GM20000 (cell line): ENCODE data around the gene MALL.
"Not testable (repeated sequence)": the region's sequence is repeated elsewhere in the genome, so short reads cannot be mapped to it uniquely, and the experiment has no call there.

Experiments
- DNase-seq: peaks from one replicate; pipeline ENCODE4 v3.0.0; 2012; ENCODE audit warnings: low spot score

Gene MALL

DNA sequence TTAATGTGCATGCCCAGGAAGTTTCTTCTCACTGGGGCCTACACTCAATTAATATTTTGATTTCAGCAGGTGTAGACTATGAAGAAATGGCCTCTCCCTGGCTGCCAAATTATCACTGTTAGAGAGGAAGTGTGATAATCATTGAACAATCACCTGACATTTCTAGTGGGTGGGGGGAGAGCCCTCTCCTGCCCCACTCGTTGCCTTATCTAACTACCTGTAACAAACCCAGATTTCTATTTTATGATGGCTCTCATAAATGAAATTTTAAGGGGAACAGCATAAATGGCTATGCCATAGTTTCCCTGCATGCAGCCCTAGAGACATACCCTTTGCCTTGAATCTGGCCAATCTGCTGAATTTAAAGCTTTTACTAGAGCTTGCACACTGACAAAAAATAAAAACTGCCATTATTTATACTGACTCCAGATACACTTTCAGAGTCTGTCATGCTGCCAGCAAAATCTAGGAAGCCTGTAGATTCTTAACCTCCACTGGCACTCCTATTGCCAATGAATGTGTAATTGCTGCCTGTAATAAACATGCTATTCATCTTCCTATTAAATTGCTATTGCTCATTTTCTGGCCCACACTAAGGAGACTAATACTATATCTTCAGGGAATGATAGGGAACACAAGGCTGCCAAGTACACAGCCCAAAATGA lies 55.8 kb downstream of the MALL start:
- not testable (repeated sequence) for DNase-seq

DNA sequence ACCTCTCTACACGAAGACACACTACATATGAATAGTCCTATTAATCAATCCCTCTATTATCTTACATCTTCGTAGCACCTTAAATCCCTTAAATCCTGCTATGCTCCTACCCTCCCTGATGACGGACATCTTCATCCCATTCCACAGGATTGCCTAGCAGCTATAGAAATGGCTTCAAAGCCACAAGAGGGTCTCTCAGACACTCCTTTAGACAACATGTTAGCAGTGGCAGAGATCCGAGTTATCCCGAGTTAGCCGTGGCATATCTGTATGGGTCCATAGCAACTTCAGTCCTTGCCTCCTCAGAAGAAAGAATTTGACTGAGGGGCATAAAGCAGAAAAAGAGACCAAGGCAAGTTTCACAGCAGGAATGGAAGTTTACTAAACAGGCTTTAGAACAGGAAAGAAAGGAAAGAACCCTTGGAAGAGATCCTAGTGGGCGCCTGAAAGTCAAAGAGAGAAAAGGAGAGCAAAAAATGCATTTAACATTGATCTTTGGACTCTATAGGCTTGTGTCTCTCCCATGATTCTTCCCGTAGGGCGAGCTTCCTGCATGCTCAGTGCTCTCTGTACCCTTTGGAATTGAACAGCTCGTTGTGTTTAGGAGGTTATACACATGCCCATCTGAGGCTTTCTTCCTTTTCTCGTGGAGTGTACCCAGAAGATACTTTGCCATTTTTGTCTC lies 56.5 kb downstream of the MALL start:
- DNase-seq = not testable (repeated sequence)

DNA sequence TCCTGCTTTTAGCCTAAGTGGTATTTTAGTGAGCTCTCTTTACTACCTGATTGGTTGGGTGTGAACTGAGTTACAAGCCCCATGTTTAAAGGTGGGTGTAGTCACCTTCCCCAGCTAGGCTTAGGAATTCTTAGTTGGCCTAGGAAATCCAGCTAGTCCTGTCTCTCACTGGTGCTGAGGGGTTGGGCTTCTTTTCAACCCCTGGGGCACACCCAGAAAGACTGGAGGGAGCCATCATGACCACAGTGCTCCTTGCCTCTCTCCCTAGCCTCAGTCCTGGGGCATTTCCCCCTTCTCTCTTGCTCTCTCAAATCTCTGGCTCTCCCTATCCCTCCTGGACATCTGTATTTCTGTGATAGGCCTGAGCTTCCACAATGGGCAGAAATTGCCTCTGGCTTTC lies 57.6 kb downstream of the MALL start:
- not testable (repeated sequence) for DNase-seq

DNA sequence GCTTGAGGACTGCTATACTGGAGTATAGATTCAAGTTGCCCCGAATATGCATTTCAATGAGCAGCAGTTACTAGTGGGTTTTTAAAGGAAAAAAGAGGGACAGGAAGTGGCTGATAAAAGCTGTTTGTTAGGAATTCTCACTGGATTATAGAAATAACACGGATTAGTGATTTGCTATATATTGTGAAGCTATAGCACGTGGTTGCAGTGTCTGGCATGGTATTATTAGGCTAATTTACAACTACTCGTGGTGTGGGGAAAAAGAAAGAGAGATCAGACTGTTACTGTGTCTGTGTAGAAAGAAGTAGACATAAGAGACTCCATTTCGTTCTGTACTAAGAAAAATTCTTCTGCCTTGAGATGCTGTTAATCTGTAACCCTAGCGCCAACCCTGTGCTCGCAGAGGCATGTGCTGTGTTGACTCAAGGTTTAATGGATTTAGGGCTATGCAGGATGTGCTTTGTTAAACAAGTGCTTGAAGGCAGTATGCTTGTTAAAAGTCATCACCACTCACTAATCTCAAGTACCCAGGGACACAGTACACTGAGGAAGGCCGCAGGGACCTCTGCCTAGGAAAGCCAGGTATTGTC lies 59.7 kb downstream of the MALL start:
- DNase-seq = not testable (repeated sequence)

DNA sequence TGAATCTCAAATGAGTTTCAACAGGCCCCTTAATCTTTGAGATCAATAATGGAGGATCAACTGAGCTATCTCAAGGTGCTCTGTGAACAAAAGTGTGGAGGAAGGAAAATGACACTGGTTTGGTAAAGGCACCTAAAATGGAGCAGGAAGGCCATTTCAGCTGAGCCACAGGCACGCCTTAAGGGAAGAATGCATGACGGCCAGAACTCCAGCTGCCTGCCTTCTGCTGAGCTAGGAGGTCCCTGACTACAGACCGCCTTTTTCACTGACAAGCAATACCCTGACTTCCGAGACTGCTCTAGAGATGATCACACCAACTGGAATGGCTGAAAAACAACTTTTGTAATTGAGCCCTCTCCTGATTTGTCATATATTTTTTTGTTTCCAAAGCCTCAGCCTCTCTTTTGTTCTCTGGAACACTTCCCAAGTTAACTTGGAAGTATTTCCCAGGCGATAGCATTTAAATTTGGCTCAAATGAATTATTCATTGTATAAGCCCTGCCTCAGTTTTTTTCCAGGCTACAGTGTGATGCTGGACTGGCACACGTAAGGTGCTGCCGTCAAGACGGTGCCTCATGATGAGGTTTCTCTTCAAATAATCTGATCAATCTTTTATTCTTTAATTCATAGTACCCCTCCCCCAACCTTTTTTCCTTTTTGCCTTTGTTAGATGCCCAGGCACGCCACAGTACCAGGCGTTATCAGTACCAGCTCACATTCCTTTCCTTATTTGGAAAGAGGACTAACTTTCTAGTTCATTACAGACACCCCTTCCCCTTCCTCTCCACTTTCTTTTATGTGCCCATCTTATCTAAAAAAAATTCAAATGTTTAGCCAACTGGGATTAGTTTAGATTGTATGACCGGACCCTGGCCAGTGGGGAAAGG lies 60.9 kb downstream of the MALL start:
- DNase-seq = not testable (repeated sequence)

DNA sequence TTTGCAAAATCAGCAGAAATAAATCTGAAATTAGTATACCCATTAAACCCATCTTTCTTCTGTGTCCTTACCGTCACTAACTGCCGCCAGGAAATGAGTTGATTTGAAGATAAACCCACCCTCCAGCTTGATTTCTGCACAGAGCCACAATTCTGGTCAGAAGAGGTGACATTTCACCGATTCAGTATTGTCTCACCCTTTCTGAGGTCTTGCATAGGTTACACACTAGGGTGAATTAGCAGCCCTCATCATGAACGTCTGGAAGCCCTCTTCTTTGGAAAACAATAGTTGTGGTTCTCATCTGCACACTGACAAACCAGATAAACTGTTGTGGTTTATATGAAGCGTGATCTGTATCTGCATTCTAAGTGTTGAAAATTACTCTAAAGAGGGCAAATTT lies 61.9 kb downstream of the MALL start:
- not testable (repeated sequence) for DNase-seq

DNA sequence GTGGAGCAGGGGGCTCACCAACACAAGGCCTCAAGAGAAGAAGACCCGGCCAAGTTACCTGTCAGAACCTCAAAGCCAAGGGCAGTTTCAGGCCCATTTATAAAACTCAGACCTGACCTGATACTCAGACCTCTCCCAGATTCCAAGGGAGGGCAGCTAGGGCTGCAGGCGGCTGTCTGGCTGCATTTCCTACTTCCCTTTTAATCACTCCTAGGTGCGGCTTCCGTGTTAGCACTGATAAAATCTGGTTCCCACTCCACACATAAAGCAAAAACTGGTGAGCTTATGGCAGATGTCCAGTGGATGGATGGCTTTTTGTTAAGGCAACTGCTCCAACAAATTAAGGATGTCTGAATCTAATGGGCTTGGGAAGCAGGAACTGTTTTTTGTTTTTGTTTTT lies 63.5 kb downstream of the MALL start:
- not testable (repeated sequence) for DNase-seq

DNA sequence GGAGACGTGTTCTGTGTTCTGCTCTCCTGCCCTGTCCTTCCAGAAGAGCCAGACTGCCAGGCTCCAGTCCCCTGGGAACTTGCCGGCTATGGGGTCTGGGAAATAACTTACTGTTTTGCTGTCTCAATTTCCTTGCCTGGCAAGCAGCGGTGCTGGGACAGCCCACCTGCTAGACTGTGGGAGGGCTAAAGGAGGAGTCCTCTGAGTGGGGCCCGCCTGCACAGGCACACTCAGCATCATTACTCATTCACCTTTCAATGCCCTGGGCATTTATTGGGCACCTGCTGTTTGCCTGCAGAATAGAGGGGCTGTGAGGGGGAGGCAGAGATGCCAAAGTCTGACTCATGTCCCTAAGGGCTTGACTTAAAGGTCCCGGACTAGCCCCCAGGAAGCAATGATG lies 65.4 kb downstream of the MALL start:
- not testable (repeated sequence) for DNase-seq

DNA sequence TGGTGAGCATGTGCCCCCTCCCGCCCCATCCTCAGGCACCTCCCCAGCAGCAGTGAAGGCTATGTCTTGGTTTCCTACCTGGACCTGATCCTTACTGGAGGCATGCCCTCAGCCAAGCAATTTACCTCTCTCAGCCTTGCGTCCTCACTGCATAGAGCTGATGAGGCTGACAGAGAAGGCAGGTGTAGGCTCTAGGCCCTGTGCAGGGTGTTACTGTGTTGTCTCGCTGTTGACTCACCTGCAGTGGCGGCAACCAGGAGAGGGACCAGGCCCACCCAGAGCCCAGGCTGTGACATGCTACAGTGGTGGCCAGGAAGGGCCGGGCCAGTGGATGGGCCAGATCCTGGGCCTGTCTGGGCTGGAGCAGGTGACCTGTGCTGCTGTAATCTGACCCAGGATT lies 65.9 kb downstream of the MALL start:
- DNase-seq = not testable (repeated sequence)

DNA sequence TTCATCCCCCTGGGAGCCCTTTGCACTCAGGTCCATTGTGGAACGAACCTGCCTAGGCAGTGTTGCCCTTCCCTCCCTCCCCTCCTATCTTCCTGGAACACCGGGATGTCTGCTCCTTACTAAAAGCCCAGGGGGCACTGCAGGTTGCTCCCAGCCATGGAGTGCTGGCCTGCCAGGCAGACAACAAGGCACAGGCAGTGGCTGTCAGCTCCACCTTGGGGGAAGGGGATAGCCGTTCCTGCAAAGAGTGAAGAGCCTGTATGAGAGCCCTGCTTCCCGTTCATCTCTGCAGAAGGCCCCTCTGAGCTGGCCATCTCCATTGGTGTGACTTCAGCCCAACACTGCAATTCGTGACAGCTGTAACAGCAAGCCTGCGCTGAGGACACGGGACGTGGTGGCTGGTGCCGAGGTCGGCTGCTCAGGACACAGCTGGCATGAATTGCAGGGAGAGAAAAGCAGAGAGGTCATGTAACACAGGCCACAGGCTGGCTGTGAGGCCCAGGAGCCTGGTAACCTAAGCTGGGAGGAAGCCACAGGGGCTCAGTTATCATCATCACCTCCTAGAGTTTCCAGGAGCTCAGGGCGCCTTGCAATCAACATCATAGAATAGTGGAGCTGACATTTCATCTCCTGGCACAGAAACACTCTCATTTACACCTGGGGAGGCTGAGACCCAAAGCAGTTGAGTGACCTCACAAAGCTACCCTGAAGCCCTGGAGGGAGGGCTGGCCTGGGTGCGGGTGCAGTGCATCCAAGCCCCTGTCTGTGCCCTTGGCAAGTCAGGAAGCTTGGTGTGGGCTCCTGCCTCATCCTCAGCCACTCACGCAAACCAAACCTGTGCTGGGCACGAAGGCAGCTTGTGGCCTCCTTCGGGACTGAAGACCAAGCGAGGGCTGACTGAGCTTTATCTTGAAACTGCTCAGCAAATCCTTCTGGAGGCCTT lies 67.1 kb downstream of the MALL start:
- not testable (repeated sequence) for DNase-seq

DNA sequence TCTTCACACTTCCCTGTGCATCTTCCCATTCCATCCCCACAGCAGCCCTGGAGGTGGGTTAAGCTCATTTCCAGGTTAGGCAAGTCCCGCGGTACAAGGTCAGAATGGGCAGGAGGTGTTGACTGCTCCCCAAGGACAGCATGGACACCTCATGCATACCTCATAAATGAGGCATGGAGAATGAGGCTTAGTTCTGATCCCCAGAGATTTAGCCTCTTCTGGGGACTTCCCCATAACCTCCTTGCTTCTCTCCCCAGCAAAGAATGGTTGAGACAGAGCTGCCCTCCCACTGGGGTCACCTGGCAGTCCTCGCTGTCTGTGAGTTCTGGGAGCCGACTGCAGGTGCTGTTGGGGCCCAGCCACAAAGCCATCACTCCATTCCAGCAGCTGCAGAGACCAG lies 68.4 kb downstream of the MALL start:
- not testable (repeated sequence) for DNase-seq

DNA sequence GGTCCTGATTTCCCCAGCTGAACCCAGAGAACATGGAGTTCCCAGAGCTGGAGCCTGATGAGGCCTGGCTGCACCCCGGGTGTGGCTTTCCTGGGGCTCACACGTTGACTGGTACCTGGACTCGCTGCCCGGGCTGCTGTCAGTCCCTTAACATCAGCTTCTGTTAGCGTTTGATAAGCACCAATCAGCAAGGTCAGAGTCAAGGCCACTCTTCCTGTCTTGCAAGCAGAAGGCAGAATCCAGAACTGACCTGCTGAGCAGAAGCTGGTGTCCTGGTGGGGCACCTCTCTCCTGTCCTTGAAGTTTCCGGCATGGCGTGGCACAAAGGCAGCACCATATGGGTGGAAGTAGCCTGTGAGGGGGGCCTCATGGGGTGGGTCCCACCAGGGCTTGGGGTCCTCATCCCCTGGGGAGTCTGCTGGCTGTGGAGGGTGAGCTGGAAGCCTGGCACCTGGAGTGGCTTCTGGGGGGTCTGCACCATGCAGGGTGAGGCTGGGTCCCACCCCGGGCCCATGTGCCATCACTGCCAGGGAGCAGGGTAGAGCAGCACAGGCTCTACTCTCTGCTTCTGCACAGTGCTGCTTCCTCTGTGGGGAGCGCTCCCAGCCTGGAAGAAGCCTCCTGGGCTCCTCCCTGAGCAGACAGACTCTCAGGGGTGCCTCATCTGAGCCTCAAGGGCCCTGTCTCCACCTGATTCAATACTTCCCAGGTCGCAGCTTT lies 73.5 kb downstream of the MALL start:
- DNase-seq = not testable (repeated sequence)

DNA sequence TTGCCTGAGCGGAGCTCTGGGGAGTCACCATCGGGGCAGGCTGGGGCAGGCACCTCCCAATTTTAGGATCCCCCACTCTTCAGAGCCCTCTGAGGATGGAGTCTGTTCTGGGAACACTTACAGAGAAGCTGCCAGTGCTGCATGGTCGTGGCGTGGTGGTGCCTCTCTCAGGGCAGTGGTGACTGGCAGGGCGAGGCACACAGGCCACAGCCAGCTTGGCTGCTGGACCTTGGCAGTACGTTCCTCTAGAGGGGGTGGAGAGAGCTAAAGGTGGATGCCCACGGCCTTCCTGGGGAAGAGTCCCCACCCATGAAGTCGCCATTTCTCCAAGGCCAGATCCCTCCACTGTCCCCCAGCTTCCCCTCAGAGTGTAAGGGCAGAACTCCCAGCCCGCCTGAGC lies 78.3 kb downstream of the MALL start:
- not testable (repeated sequence) for DNase-seq

DNA sequence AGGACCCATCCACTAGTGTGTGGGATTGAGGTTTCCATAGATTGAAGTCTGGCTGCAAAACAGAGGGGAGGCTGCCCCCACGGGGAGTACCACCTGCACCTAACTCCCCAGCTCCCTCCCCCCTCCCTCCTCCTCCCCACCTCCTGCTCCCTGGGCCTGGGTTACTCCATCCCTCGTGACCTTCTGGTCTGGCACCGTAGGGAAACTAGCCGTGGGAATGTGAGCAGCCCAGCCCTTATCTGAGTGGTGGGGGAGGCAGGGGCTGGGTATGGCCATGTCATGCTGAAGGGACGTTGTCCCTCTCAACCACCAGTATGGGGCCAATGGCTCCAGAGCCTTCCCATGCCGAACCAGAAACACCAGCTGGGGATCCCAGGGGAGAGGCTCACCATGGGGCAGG lies 80.2 kb downstream of the MALL start:
- not testable (repeated sequence) for DNase-seq

DNA sequence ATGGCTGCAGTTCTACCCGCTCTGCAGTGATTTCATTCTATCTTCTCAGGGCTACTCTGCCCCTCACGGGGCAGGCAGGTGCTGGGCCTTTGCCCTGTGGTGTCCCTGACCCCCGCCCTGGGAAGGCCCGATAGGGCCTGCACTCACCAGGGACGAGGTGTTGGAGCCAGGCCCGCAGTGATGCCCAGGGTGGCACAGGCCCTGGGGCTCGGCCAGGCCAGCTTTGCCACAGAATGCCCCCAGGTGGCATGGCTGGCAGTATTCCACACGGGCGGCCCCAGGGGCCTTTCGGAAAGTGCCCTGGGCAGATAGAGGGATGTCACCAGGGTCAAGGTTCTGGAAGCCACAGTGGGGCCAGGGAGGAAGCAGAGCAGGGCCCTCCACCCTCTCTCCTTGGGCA lies 80.7 kb downstream of the MALL start:
- DNase-seq = not testable (repeated sequence)
